Upper lobe of left lung (tissue), 6 donors: ENCODE measurements around the gene GALNT18. TPM values are rescaled to one million over a fixed set of nuclear protein-coding genes. Genes with fewer than 3 reads are reported as not detected.

ENCODE experiments used
- ATAC-seq, 2 donors: fragments of 200-7000 bp; cut with Tn5 transposase; one replicate each; pipeline ENCODE4 v1.9.1; 2022; ENCODE audit warnings: mild to moderate bottlenecking in 2 of 2, moderate library complexity in 2 of 2; ENCODE audit not compliant: low FRiP score in 2 of 2
- DNase-seq, 2 donors: peaks; one replicate each; pipeline ENCODE4 v3.0.0-alpha.2; 2019 to 2020
- H3K27ac ChIP-seq, 4 donors: fragments of 200-600 bp; sonication (generic); one replicate each; pipeline ENCODE4 v1.5.1; 2016 to 2019
- H3K27me3 ChIP-seq, 4 donors: fragments of 200-600 bp; sonication (generic); one replicate each; pipeline ENCODE4 v1.5.1; 2017 to 2019
- H3K36me3 ChIP-seq, 4 donors: fragments of 200-600 bp; sonication (generic); one replicate each; pipeline ENCODE4 v1.5.1; 2016 to 2019
- H3K4me1 ChIP-seq, 4 donors: fragments of 200-600 bp; sonication (generic); one replicate each; pipeline ENCODE4 v1.5.1; 2018 to 2019
- H3K4me3 ChIP-seq, 4 donors: fragments of 200-600 bp; sonication (generic); one replicate each; pipeline ENCODE4 v1.5.1; 2017 to 2019; ENCODE audit warnings: mild to moderate bottlenecking in 2 of 4, moderate library complexity in 1 of 4
- H3K9me3 ChIP-seq, 4 donors: fragments of 200-600 bp; sonication (generic); one replicate each; pipeline ENCODE4 v1.5.1; 2018 to 2019
- EP300 ChIP-seq, 4 donors: sonication (generic); formaldehyde crosslinking; IDR thresholded peaks; one replicate each; pipeline ENCODE4 v1.5.1; 2017; ENCODE audit warnings: antibody characterized with exemption in 4 of 4, control low read depth in 2 of 4
- POLR2A ChIP-seq, 4 donors: fragments of 450-650 bp; IDR thresholded peaks; one replicate each; pipeline ENCODE4 v1.5.1; 2016 to 2017; ENCODE audit warnings: antibody characterized with exemption in 4 of 4, mild to moderate bottlenecking in 2 of 4
- POLR2AphosphoS5 ChIP-seq, 2 donors: sonication (generic); formaldehyde crosslinking; IDR thresholded peaks; one replicate each; pipeline ENCODE4 v1.5.1; 2017; ENCODE audit warnings: antibody characterized with exemption in 2 of 2
- WGBS, 2 donors: methylation state at CpG; one replicate each; pipeline ENCODE4 v1.1.5; 2017 to 2018; 5-methylcytosine and 5-hydroxymethylcytosine counted together
- total RNA-seq, 6 donors: library from RNA; depleted of rRNA in 4 of 6; stranded (reverse); fragments of >200 nt in 4 of 6; gene quantifications; one replicate each; pipeline versions ENCODE4 v1.1.0 to v1.2.1, GENCODE V29; 2016 to 2021
- TF ChIP-seq, protein P1 (sequence below), 6 experiments: fragments of 450-650 bp in 4 of 6; fragments of 200-600 bp in 2 of 6; sonication (generic) in 2 of 6; IDR thresholded peaks; one replicate each; pipeline ENCODE4 v1.5.1; 2016 to 2019; ENCODE audit warnings: antibody characterized with exemption in 6 of 6
- donor health status: DM: no; HTN: no; CAD: no; lungs with moderate emphysema.
- donor health status: DM: no; HTN: yes; CAD: no; lungs with severe emphysema.

The GALNT18 gene
- total RNA-seq, 6 donors from 2014 or later: 48.2 to 115 (median 61.8) TPM

DNA sequence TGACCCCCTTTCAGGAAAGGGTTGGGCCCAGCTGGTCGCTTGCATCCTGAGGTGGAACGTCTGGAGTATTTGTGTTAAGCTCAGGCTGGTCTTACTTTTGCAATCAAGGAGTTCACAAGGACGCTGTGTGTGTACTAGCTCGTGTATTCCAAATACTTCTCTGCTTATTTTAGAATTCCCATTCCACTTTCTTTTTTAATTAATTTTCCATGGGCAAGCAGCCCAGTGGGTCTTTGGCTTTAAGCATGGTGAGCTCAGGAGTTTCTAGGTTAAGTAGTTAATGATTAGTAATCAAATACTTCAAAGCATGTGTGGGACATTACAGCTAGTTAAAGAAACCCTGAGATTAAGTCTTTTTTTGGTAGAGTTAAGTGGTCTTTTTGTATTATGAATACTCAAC, 337.3 kb downstream of the GALNT18 start:
- no peak overlapping the region for H3K27ac ChIP-seq
- TF ChIP-seq POLR2A (IDR thresholded peaks at IDR 0.05): no peak
- TF ChIP-seq, protein P1, sequence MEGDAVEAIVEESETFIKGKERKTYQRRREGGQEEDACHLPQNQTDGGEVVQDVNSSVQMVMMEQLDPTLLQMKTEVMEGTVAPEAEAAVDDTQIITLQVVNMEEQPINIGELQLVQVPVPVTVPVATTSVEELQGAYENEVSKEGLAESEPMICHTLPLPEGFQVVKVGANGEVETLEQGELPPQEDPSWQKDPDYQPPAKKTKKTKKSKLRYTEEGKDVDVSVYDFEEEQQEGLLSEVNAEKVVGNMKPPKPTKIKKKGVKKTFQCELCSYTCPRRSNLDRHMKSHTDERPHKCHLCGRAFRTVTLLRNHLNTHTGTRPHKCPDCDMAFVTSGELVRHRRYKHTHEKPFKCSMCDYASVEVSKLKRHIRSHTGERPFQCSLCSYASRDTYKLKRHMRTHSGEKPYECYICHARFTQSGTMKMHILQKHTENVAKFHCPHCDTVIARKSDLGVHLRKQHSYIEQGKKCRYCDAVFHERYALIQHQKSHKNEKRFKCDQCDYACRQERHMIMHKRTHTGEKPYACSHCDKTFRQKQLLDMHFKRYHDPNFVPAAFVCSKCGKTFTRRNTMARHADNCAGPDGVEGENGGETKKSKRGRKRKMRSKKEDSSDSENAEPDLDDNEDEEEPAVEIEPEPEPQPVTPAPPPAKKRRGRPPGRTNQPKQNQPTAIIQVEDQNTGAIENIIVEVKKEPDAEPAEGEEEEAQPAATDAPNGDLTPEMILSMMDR (IDR thresholded peaks at IDR 0.05): no peak
- no peak for TF ChIP-seq POLR2AphosphoS5 (IDR thresholded peaks at IDR 0.05)
- TF ChIP-seq EP300 (IDR thresholded peaks at IDR 0.05): no peak
- 42 to 47% methylated on average over 4 of the region's 4 CpGs for WGBS, 2 donors
- ATAC-seq (no peak), DNase-seq (no peak)
- peaks cover 17 to 35% (median 25%) of the 10 kb centered on the region in 4 donors for H3K4me1 ChIP-seq
- no peaks in the 10 kb centered on the region for H3K27me3 ChIP-seq
- H3K9me3 ChIP-seq: no peaks in the 10 kb centered on the region
- peaks cover 0 to 11% (median 0%) of the 10 kb centered on the region in 4 donors for H3K36me3 ChIP-seq
- no peak overlapping the region for H3K4me3 ChIP-seq

GRCh38 chr11:11281626-11282025, 340.2 kb downstream of the GALNT18 start:
- DNase-seq (no peak), ATAC-seq (peak in 1 of 2 donors; percentile 63)
- Histone ChIP-seq H3K36me3 (peaks cover 0 to 3% (median 0%) of the 10 kb centered on the region in 4 donors), H3K27ac (peak overlapping the region in 1 of 4 donors; percentile 59), H3K9me3 (no peaks in the 10 kb centered on the region), H3K27me3 (no peaks in the 10 kb centered on the region), H3K4me3 (no peak overlapping the region), H3K4me1 (peaks cover 18 to 39% (median 25%) of the 10 kb centered on the region in 4 donors)
- TF ChIP-seq EP300 (IDR thresholded peaks at IDR 0.05): no peak
- TF ChIP-seq POLR2A (IDR thresholded peaks at IDR 0.05): no peak
- TF ChIP-seq, protein P1 (IDR thresholded peaks at IDR 0.05): no peak
- TF ChIP-seq POLR2AphosphoS5 (IDR thresholded peaks at IDR 0.05): no peak
- WGBS, 2 donors: 57 to 83% methylated on average over 5 of the region's 5 CpGs

DNA sequence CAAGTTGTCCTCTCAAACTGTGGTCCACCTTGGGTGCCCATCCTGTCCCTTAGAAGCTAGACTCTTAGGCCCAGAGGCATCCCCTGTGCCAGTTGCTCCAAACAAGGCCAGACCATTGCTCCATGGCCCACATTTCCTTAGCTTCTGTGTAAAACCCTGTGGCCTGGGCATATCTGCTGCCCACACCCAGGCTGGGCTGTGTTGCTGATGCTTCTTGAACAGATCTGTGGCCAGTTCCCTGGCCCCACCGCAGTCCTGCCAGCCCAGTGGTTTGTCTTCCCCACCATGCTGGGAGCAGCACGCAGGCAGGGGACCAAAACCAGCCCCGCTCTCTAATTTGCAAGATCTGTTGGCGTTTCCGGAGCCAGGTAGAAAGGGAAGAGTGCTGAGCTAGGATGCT, 341.0 kb downstream of the GALNT18 start:
- WGBS, 2 donors: 96% methylated on average over 5 of the region's 5 CpGs; no CpG with 5 or more reads in 1 of the 2 donors
- H3K36me3 ChIP-seq: no peaks in the 10 kb centered on the region
- H3K4me3 ChIP-seq: no peak overlapping the region
- DNase-seq (peak in 1 of 2 donors; percentile 43), ATAC-seq (no peak)
- TF ChIP-seq POLR2AphosphoS5 (IDR thresholded peaks at IDR 0.05) (no peak), EP300 (IDR thresholded peaks at IDR 0.05) (no peak), POLR2A (IDR thresholded peaks at IDR 0.05) (no peak)
- TF ChIP-seq, protein P1 (IDR thresholded peaks at IDR 0.05): no peak
- peak overlapping the region in 3 of 4 donors; percentile 23 to 59 (median 58) for H3K27ac ChIP-seq
- H3K9me3 ChIP-seq: no peaks in the 10 kb centered on the region
- no peaks in the 10 kb centered on the region for H3K27me3 ChIP-seq
- H3K4me1 ChIP-seq: peaks cover 18 to 39% (median 25%) of the 10 kb centered on the region in 4 donors

DNA sequence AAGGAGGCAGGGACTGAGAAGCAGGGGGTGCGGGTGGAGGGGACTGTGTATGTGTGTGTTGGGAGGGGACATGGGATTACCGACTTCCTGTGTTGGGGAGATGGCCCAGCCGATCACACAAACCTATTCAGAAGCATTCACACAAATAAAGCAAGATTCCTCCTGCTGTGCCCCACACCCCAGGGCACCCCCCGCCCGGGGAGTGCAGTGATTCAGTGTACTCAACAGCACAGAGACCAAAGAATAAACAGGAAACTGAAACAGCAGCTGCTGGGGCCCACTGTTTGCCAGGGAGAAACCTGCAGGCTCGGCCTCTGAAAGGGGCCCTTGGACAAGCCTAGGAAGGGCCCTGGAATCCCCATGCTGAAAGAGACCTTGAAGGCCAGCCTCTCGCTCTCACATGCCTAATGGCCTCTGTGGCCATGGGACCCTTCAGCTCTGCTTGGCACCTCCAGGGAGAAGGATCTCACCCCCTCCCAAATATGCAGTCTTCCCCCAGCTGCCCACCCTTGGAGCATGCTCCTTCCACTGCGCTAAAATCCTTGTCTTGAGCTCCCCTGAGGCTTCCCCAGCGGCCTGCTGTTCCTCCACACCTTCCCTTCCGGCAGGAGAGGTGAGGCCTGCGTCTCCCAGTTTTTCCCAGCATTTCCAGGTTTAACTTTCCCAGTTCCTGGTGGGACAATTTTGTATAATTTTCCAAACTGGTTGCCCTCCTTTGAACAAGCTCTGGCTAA, 341.7 kb downstream of the GALNT18 start:
- peaks cover 18 to 39% (median 24%) of the 10 kb centered on the region in 4 donors for H3K4me1 ChIP-seq
- WGBS, 2 donors: 46 to 60% methylated on average over 10 to 11 of the region's 11 CpGs
- H3K9me3 ChIP-seq: no peaks in the 10 kb centered on the region
- ATAC-seq: no peak
- peak overlapping the region in 3 of 4 donors; percentile 23 to 59 (median 58) for H3K27ac ChIP-seq
- no peak for TF ChIP-seq POLR2A (IDR thresholded peaks at IDR 0.05)
- TF ChIP-seq POLR2AphosphoS5 (IDR thresholded peaks at IDR 0.05): peak in 1 of 2 donors; percentile 70
- H3K36me3 ChIP-seq: no peaks in the 10 kb centered on the region
- no peaks in the 10 kb centered on the region for H3K27me3 ChIP-seq
- DNase-seq: peak in 1 of 2 donors; percentile 38
- H3K4me3 ChIP-seq: no peak overlapping the region

- Histone ChIP-seq H3K27me3 (no peaks in the 10 kb centered on the region), H3K4me3 (no peak overlapping the region), H3K36me3 (peaks cover 0 to 22% (median 10%) of the 10 kb centered on the region in 4 donors), H3K4me1 (no peaks in the 10 kb centered on the region), H3K27ac (no peak overlapping the region), H3K9me3 (no peaks in the 10 kb centered on the region)
- no peak for DNase-seq
- TF ChIP-seq, protein P1 (IDR thresholded peaks at IDR 0.05): no peak
- TF ChIP-seq EP300 (IDR thresholded peaks at IDR 0.05) (no peak), POLR2A (IDR thresholded peaks at IDR 0.05) (no peak), POLR2AphosphoS5 (IDR thresholded peaks at IDR 0.05) (no peak)
- 83 to 86% methylated on average over 1 of the region's 1 CpG for WGBS, 2 donors
- ATAC-seq: no peak
Observed at GRCh38 chr11:11272254-11272653, 349.6 kb downstream of the GALNT18 start.
